ENCODE data around the gene PDSS2. TPM values are rescaled to one million over a fixed set of nuclear protein-coding genes. Genes with fewer than 3 reads are reported as not detected.

The PDSS2 gene
- polyA plus RNA-seq, 1 donor from 2014 or later, result 4.6 TPM

DNA sequence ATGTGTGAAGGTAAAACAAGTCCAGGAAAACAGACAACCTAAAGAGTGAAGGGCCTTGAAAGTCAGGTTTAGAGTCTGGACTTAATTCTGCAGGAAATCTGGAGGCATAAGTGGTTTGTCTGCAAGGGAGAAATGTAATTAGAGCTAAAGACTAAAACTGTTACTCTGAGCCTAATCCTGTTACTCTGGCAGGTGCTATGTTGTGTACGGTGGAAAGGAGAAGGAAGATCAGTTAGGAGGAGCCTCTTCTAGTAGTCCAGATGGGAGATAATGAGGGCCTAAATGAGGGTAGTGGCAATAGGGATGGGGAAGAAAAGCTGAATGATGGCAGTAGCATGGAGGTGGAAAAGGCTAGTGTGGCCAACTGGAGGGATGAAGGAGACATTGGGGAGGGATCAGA, 118.5 kb downstream of the PDSS2 start:
- H3K27me3 ChIP-seq (ENCODE audit: insufficient read depth, low read depth, low read length), result no peaks in the 10 kb centered on the region
- H3K9me2 ChIP-seq (ENCODE audit: insufficient read depth, low read length), result no peaks in the 10 kb centered on the region
- H3K4me3 ChIP-seq (ENCODE audit: low read length), result no peak overlapping the region
- H3F3A ChIP-seq (ENCODE audit: insufficient read depth, low read length, poor library complexity, severe bottlenecking), result no peaks in the 10 kb centered on the region
- H4K20me1 ChIP-seq (ENCODE audit: insufficient read depth), result no peaks in the 10 kb centered on the region
- H3K9ac ChIP-seq (ENCODE audit: low read length), result no peak overlapping the region
- no peaks in the 10 kb centered on the region for H3K9me3 ChIP-seq (ENCODE audit: low read length)
- H3K36me3 ChIP-seq (ENCODE audit: insufficient read depth, low read length), result no peaks in the 10 kb centered on the region
- no peak overlapping the region for H2AFZ ChIP-seq (ENCODE audit: low read depth, low read length)
- TF ChIP-seq, protein P1, sequence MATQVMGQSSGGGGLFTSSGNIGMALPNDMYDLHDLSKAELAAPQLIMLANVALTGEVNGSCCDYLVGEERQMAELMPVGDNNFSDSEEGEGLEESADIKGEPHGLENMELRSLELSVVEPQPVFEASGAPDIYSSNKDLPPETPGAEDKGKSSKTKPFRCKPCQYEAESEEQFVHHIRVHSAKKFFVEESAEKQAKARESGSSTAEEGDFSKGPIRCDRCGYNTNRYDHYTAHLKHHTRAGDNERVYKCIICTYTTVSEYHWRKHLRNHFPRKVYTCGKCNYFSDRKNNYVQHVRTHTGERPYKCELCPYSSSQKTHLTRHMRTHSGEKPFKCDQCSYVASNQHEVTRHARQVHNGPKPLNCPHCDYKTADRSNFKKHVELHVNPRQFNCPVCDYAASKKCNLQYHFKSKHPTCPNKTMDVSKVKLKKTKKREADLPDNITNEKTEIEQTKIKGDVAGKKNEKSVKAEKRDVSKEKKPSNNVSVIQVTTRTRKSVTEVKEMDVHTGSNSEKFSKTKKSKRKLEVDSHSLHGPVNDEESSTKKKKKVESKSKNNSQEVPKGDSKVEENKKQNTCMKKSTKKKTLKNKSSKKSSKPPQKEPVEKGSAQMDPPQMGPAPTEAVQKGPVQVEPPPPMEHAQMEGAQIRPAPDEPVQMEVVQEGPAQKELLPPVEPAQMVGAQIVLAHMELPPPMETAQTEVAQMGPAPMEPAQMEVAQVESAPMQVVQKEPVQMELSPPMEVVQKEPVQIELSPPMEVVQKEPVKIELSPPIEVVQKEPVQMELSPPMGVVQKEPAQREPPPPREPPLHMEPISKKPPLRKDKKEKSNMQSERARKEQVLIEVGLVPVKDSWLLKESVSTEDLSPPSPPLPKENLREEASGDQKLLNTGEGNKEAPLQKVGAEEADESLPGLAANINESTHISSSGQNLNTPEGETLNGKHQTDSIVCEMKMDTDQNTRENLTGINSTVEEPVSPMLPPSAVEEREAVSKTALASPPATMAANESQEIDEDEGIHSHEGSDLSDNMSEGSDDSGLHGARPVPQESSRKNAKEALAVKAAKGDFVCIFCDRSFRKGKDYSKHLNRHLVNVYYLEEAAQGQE (IDR thresholded peaks at IDR 0.05; ENCODE audit: borderline replicate concordance), result no peak
- TF ChIP-seq, protein P2, sequence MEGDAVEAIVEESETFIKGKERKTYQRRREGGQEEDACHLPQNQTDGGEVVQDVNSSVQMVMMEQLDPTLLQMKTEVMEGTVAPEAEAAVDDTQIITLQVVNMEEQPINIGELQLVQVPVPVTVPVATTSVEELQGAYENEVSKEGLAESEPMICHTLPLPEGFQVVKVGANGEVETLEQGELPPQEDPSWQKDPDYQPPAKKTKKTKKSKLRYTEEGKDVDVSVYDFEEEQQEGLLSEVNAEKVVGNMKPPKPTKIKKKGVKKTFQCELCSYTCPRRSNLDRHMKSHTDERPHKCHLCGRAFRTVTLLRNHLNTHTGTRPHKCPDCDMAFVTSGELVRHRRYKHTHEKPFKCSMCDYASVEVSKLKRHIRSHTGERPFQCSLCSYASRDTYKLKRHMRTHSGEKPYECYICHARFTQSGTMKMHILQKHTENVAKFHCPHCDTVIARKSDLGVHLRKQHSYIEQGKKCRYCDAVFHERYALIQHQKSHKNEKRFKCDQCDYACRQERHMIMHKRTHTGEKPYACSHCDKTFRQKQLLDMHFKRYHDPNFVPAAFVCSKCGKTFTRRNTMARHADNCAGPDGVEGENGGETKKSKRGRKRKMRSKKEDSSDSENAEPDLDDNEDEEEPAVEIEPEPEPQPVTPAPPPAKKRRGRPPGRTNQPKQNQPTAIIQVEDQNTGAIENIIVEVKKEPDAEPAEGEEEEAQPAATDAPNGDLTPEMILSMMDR (IDR thresholded peaks at IDR 0.05; ENCODE audit: poor library complexity, severe bottlenecking), result no peak
- TF ChIP-seq SMC3 (conservative IDR thresholded peaks at IDR 0.05; ENCODE audit: poor library complexity) (no peak), EP300 (conservative IDR thresholded peaks at IDR 0.05; ENCODE audit: poor library complexity, severe bottlenecking) (no peak), EZH2 (IDR thresholded peaks at IDR 0.05; ENCODE audit: borderline replicate concordance, insufficient read depth, low read length, poor library complexity, severe bottlenecking) (no peak), POLR2AphosphoS5 (IDR thresholded peaks at IDR 0.05) (no peak), MXI1 (conservative IDR thresholded peaks at IDR 0.05; ENCODE audit: poor library complexity, severe bottlenecking) (no peak), TAF1 (IDR thresholded peaks at IDR 0.05; ENCODE audit: low read depth) (no peak), RAD21 (conservative IDR thresholded peaks at IDR 0.05) (no peak)
- no peaks in the 10 kb centered on the region for H3K79me2 ChIP-seq (replicated peaks; ENCODE audit: insufficient read depth, low read length)
- H3K4me2 ChIP-seq (ENCODE audit: low read length), result no peak overlapping the region
- no peak overlapping the region for H3K27ac ChIP-seq (ENCODE audit: low read length)

DNA sequence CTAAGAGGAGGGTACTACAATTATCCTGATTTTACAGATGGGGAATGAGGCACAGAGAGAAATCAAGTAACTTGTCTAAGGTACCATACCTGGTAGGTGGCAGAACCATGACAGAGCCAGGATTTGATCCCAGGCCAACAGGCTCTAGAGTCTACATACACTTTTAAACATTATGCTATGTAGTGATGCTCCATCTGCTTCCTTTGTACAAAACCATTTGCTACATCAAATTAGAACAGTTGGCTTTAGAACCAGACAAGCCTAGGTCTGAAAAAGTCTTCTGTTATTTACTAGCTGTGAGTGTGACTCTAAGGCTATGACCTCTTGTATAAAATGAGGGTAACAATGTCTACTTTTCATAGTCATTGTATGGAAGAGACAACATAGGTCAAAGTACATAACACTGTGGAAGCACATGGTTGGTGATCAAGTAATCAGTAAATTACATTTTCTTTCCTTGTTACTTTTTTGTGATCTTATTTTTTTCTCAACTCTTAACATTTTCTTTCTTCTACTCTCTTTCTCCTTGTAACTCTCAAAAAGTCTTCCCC, 122.1 kb downstream of the PDSS2 start:
- Histone ChIP-seq H2AFZ (ENCODE audit: low read depth, low read length) (no peak overlapping the region), H3K4me3 (ENCODE audit: low read length) (no peak overlapping the region), H3K9me2 (ENCODE audit: insufficient read depth, low read length) (no peaks in the 10 kb centered on the region), H3K27me3 (ENCODE audit: insufficient read depth, low read depth, low read length) (no peaks in the 10 kb centered on the region), H3K27ac (ENCODE audit: low read length) (no peak overlapping the region), H3K9me3 (ENCODE audit: low read length) (no peaks in the 10 kb centered on the region), H3K36me3 (ENCODE audit: insufficient read depth, low read length) (no peaks in the 10 kb centered on the region), H3F3A (ENCODE audit: insufficient read depth, low read length, poor library complexity, severe bottlenecking) (no peaks in the 10 kb centered on the region), H3K4me2 (ENCODE audit: low read length) (no peak overlapping the region), H3K79me2 (replicated peaks; ENCODE audit: insufficient read depth, low read length) (no peaks in the 10 kb centered on the region), H3K9ac (ENCODE audit: low read length) (no peak overlapping the region), H4K20me1 (ENCODE audit: insufficient read depth) (no peaks in the 10 kb centered on the region)
- TF ChIP-seq, protein P2 (IDR thresholded peaks at IDR 0.05; ENCODE audit: poor library complexity, severe bottlenecking), result no peak
- TF ChIP-seq EP300 (conservative IDR thresholded peaks at IDR 0.05; ENCODE audit: poor library complexity, severe bottlenecking) (no peak), MXI1 (conservative IDR thresholded peaks at IDR 0.05; ENCODE audit: poor library complexity, severe bottlenecking) (no peak), POLR2AphosphoS5 (IDR thresholded peaks at IDR 0.05) (no peak), RAD21 (conservative IDR thresholded peaks at IDR 0.05) (no peak), EZH2 (IDR thresholded peaks at IDR 0.05; ENCODE audit: borderline replicate concordance, insufficient read depth, low read length, poor library complexity, severe bottlenecking) (no peak), SMC3 (conservative IDR thresholded peaks at IDR 0.05; ENCODE audit: poor library complexity) (no peak), TAF1 (IDR thresholded peaks at IDR 0.05; ENCODE audit: low read depth) (no peak)
- TF ChIP-seq, protein P1 (IDR thresholded peaks at IDR 0.05; ENCODE audit: borderline replicate concordance), result no peak
